T-helper 9 cell (primary cell): Measurements from ENCODE around the gene DYRK3.
"Not testable (repeated sequence)": the region's sequence is repeated elsewhere in the genome, so short reads cannot be mapped to it uniquely, and the experiment has no call there.

Source experiments
- DNase-seq: peaks from one replicate; pipeline ENCODE4 v3.0.0-alpha.2; 2020

Gene DYRK3

GRCh38 chr1:206633708-206634121, 1.6 kb upstream of the DYRK3 start:
- DNase-seq: no peak

GRCh38 chr1:206634365-206635079, 814 bp upstream of the DYRK3 start:
- DNase-seq: peak; percentile 76

- no peak for DNase-seq
These were observed 626 bp downstream of the DYRK3 start for GRCh38 chr1:206635978-206636345.

GRCh38 chr1:206636671-206637070, 1.3 kb downstream of the DYRK3 start:
- no peak for DNase-seq

- no peak for DNase-seq
These were observed 2.3 kb downstream of the DYRK3 start for GRCh38 chr1:206637605-206638004.

- not testable (repeated sequence) for DNase-seq
These were observed 6.7 kb downstream of the DYRK3 start for GRCh38 chr1:206642074-206642473.

- no peak for DNase-seq
These were observed 7.9 kb downstream of the DYRK3 start for GRCh38 chr1:206643118-206643698.

- no peak for DNase-seq
These were observed 11.2 kb downstream of the DYRK3 start for GRCh38 chr1:206646504-206646903.

- DNase-seq: no peak
These were observed 11.9 kb downstream of the DYRK3 start for GRCh38 chr1:206647224-206647623.

GRCh38 chr1:206649261-206649921, 14.1 kb downstream of the DYRK3 start:
- DNase-seq: no peak

GRCh38 chr1:206651014-206651413, 15.7 kb downstream of the DYRK3 start:
- no peak for DNase-seq

GRCh38 chr1:206651958-206652890, 16.9 kb downstream of the DYRK3 start:
- DNase-seq: no peak

GRCh38 chr1:206653715-206654459, 18.6 kb downstream of the DYRK3 start:
- DNase-seq: no peak

- no peak for DNase-seq
These were observed 19.5 kb downstream of the DYRK3 start for GRCh38 chr1:206654828-206655227.

- DNase-seq: no peak
These were observed 20.1 kb downstream of the DYRK3 start for GRCh38 chr1:206655471-206655882.

- DNase-seq: no peak
These were observed 21.6 kb downstream of the DYRK3 start for GRCh38 chr1:206656936-206657335.

GRCh38 chr1:206657751-206658150, 22.4 kb downstream of the DYRK3 start:
- no peak for DNase-seq

- DNase-seq: peak; percentile 29
These were observed 23.1 kb downstream of the DYRK3 start for GRCh38 chr1:206658264-206658980.

- DNase-seq: no peak
These were observed 23.6 kb downstream of the DYRK3 start for GRCh38 chr1:206658981-206659273.

- no peak for DNase-seq
These were observed 24.8 kb downstream of the DYRK3 start for GRCh38 chr1:206660136-206660535.

GRCh38 chr1:206661161-206661820, 26.0 kb downstream of the DYRK3 start:
- DNase-seq: no peak
